GM18511 (cell line): ENCODE results near the gene MSN.

Experiments
- ATAC-seq: cut with Tn5 transposase; IDR thresholded peaks from one replicate; pipeline ENCODE4 v1.9.1; 2021; ENCODE audit warnings: mild to moderate bottlenecking, moderate library complexity; ENCODE audit not compliant: unreplicated experiment

Gene MSN

GRCh38 chrX:65671966-65672365, 4.5 kb downstream of the MSN start:
- ATAC-seq, result no peak

DNA sequence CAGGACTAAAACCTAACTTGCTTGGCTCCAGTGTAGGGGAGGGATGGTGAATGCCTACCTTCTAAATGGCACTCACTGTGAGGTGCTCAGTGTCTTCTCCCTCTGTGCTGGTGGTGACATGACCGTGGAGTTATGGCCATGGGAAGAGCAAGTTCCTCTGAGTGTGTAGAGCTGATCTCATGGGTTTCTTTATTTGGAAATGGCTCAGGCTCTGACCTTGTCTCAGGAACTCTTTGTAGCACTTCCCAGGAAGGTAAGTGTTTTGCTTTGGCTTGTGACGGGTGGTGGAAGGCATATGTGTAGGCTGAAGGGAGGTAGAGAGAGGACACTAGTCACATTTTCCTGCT, 6.4 kb downstream of the MSN start:
- no peak for ATAC-seq

DNA sequence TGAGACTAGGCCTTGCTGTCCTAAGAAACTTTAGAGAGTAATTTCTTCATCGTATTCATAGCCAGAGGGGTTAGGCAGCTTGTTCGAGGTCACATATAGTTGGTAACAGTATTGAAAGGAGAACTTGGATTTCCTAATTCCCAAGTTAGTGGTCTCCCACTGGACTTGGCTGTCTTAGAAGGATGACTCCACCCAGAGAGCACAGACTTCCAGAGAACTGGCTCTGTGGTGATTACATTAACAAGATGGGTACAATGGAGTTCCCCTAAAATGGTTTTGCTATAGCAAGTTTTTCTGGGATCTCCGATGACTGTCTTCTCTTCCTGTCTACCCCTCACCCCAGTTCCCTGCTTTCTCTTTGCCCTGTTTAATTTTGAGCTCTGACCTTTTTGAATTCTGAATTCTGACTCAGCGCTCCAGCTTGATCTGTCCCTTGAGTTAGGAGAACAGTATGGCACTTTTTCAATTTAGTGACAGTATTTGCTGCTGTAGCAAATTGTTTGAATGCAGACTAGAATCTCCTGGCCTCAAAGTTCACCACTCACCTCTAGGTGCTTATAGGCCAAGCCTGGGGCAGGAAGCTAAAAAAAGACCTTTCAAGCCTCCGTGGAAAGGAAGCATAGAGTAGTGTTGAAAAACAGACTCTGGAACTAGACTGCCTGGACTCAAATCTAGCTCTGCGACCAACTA, 6.9 kb downstream of the MSN start:
- ATAC-seq, result no peak

DNA sequence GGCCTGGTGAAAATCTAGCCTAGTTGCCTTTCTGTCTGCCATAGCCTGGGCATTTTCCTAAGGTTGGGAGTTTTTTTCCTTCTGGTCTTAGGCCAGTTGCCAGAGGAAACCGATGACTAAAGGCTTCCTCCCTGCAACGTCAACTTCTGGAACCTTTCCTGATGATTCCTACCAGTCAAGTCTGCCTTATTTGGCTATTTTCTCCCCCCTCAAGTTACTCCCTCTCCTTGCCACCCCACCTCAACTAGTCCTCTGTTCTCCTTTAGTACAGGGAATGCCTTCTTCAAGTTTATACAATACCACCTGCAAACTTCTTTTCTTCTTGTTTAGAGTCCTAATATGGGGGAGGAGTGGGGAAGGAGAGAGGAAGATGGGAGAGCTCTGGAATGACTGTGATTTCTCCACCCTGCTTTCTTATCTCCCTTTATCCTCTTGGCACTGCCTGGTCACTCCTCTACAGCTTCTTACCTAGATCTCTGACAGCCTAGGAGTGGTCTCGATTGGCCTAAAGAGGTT, 10.6 kb downstream of the MSN start:
- no peak for ATAC-seq

DNA sequence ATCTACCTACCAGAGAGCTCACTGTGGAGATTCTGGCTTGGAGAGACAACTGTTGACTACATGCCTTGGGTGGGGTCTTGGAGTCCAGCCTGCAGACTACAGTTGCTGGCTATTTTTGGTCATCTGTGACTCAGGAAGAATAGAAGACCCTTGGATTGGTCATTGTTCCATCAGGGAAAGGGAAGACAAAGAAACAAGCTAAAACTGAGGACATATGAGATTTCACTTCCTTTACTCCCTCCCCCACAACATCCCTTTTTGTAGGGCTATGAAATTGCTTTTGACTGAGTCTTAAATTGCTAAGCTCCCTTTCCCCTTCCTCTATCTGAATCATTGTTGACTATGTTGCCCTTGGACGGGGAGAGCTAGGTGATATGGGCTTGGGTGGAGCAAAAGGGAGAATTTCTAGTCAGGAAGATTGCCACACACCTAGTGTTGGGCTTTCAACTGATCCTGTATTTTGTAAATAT, 11.7 kb downstream of the MSN start:
- ATAC-seq, result no peak

GRCh38 chrX:65681810-65682209, 14.4 kb downstream of the MSN start:
- no peak for ATAC-seq

- no peak for ATAC-seq
Observed at GRCh38 chrX:65685112-65685511, 17.7 kb downstream of the MSN start.

DNA sequence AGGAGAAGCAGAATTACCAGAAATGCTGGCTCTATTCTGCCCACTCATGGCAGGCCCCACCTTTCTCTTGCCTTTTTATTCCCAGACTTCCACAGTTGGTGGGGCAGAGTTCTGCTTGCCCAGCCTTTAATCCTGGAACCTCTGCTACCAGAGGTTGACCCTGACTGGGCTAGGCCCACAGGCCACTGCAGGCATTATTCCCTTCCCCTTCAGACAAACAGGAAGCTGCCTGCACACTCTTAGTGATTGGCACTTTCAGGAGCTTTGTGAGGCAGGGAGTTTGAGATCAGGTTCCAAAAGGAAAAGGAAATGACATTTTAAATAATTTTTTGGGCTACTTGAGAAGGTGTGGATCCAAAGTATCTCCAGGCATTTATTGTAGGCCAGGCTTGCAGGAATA, 18.8 kb downstream of the MSN start:
- no peak for ATAC-seq

DNA sequence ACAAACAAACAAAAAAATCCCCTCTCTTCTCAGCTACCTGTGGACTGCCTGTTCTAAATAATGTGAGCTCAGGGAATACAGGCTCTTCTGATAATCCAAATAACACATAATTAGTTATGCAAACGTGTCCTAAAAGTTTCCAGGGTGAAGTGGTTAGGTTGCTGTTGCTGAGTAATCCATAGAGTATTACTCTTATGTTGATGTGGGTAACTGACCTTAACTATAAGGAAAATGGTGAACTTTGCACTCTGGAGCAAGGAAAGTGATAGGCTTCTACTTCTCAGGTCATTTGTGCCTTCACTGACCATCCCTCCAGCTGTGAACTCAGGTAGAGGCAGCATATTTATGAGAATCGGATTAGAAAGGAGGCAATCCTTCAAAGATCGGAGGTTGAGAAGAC, 19.9 kb downstream of the MSN start:
- ATAC-seq, result no peak

- ATAC-seq, result peak; percentile 91
Observed at GRCh38 chrX:65688403-65688871, 21.0 kb downstream of the MSN start.

DNA sequence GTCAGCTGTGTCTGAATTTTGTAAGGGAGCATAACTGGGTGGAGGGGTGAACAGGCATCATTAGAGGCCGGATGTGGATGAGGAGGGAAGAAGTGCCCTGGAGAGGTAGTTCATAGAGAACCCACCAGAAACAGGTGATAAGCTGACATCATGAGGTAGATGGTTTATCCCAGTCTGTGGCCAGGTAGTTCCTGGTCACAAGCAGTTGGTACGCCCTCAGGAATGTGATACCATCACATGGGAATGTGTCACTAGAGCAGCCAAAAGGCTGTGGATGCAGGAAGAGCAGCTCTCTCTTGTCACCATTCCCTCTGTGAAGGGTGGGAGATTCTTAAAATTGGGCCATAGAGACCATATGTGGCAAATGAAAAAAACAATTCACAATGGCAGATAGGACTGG, 21.9 kb downstream of the MSN start:
- no peak for ATAC-seq

DNA sequence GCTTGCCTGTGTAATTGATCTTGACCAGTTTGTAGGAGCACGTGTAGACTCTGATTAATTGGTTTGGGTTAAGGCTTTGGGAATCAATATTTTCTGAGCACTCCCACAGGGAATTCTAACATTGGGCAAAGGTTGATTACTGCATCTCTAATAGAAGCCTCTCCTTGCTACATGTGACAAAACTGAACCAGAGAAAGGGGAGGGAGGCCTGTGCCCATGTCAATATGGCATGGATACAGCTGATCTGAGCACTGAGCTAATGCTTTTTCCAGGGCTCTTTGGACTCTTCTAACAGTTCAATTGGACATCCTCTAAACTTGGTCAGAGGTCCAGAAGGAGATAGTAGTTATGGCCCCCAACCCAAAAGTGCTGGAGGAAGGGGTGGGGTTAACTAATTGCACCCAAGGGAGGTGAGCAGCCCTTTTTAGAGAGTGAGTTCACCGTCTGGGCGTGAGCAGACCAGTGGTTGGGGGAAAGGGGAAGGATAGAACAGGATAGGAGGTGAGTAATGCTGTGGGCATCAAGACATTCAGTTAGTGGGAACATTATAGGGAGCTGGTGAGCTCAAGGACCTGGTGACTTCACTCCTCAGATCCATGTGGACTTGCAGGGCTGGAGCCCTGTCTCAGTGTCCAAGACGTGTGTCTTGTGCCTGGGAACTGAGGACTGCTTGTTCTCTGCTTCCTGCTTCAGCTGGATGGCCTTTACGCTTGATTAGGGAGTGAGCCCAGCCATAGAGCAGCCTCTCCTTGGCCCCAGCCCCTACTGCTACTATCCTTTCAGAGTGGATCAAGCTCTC, 22.8 kb downstream of the MSN start:
- ATAC-seq, result no peak

DNA sequence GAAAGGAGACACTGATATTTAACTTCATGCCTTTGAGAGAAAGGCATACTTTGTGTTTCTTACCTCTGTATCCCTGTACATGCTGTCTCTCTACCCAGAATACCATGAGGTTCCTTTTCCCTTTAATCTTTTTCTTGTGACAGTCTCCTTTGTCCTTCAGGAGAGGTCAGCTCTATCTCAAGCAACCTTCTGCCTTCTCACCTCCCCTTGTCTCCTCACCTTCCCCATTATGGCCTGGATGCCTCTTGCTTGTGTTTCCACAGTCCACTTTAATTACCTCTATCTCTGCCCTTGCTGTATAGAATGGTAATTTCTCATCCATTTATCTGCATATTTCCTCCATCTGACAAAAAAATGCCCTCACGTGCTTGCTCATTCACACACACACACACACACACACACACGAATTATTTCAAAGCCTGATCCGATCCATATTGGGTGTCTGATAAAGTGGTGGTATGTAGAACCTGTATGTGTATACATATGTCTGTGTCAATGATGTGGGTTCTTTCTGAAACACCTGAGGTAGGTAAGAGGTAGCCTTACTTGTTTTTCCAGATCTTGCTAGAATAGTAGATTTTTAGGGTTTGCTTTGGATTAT, 28.5 kb downstream of the MSN start:
- ATAC-seq, result no peak

GRCh38 chrX:65696613-65697012, 29.2 kb downstream of the MSN start:
- no peak for ATAC-seq

- ATAC-seq, result no peak
Observed at GRCh38 chrX:65697211-65697641, 29.8 kb downstream of the MSN start.

DNA sequence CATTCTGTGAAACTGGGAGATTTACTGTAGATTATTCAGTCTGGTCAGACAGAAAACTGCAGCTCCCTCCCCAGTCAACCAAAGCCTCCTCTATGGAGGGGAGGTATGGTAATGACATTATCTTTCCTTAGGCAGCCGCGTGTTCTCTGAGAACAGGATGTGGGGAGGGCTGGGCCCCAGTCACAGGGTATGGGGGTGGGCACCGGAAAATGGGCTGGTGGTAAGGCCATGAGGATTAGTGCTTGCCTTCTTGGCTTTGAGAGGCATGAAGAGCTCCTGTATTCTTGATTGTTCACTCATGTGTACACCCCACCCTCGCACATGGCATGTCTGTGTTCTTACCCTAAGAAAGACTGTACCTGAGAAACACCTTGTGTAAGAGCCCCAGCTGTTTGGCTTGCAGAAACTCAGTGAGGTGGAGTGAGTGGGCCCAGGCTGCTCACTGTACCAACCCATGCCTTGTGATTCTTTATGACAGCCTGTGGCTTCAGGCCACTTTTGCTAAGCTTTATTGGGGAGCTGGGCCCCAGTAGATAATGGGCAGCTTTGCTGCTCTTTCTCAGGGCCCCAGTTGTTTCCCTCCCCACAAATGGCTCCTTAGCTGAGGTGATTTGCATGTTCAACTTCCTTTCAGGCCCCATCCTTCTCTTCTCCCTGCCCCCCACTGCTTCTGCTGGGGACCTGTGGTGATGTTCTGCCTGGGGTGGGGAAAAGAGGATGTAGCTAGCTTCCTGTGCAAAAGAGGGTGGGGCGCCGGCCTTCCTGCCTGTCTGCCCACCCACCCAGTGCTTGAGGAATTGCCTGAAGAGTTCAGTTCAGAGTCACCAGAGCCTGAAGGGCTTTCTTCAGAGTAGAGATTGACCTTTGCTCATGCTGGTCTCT, 30.7 kb downstream of the MSN start:
- ATAC-seq, result peak; percentile 71

- ATAC-seq, result no peak
Observed at GRCh38 chrX:65702956-65703355, 35.5 kb downstream of the MSN start.

DNA sequence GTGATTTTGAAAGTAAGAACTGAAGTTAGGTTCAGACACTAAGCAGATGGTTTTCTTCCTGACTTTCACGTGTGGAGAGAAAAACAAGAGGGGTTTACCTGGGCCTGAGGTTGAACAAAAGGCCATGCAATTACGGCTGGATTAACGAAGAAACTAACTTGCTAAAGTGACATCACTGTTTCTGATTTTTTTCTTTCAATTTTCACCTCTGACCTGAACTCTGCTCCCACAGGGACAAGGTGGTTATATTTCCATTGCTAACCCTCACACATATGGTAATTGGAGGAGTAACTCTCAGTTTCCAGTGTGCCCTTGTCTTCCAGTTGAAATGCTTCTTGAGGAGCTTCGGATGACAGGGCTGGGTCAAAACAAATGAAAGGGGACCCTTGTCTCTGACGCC, 38.0 kb downstream of the MSN start:
- ATAC-seq, result peak; percentile 11

GRCh38 chrX:65706041-65706828, 38.8 kb downstream of the MSN start:
- peak; percentile 65 for ATAC-seq

DNA sequence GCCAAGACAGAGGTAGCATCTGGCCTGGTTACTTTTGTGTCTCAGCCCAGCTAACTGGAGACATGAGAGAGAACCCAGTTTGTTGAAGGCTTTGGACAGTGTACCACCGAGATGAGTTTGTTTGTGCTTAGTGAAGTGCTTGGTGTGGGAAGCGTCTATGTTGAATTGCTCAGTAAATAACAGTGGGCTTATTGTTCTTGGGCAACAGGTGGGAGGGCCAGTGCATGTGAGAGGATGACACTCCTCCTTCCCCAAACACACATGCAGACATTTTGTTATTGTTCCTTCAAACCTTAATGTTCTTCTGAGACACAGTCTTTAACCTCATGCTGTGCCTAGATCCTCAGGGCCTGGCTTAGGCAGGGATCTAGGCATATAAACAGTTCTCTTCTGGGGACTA, 39.7 kb downstream of the MSN start:
- no peak for ATAC-seq
